Mononuclear cell (primary cell): ENCODE measurements around the gene C16orf54. TPM values are rescaled to one million over a fixed set of nuclear protein-coding genes. Genes with fewer than 3 reads are reported as not detected.
"Not testable (repeated sequence)": the region's sequence is repeated elsewhere in the genome, so short reads cannot be mapped to it uniquely, and the experiment has no call there.

ENCODE experiments used
- H3K27me3 ChIP-seq: 2 replicates; pipeline ENCODE4 v1.6.0; 2011; ENCODE audit warnings: low read length, control low read depth; ENCODE audit not compliant: insufficient read depth
- H3K4me1 ChIP-seq: 2 replicates; pipeline ENCODE4 v1.5.1; 2011; ENCODE audit warnings: mild to moderate bottlenecking, low read length, control low read depth; ENCODE audit not compliant: insufficient read depth
- H3K4me3 ChIP-seq: 2 replicates; pipeline ENCODE4 v1.5.1; 2011; ENCODE audit warnings: mild to moderate bottlenecking, low read length, moderate library complexity
- H3K9me3 ChIP-seq: 2 replicates; pipeline ENCODE4 v1.5.1; 2011; ENCODE audit warnings: low read depth, mild to moderate bottlenecking, control low read depth, low read length
- total RNA-seq: library from RNA; depleted of rRNA; stranded (reverse); fragments of >200 nt; gene quantifications from one replicate; pipeline ENCODE4 v1.2.3, GENCODE V29; 2012

The C16orf54 gene
- total RNA-seq, 1 donor = 87.9 TPM

DNA sequence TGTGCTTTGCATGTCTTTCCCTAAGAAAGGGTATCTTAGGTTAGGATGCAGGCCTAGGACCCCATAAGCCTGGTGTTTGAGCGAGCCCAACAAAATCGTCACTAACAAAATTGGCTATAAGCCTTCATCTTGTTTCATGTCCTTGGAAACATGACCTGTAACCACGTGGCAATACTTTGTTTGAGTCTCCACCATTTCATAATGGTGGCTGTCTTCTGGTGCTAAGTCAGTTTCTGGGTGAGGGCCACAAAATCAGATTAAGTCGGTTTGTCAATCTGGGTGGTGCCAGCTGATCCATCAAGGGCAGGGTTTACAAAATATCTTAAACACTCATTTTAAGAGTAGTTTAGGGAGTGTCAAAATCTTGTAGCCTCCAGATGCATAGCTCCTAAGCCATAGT is 33.0 kb downstream of the C16orf54 start:
- Histone ChIP-seq H3K9me3 (no peaks in the 10 kb centered on the region), H3K4me3 (no peak overlapping the region), H3K27me3 (no peaks in the 10 kb centered on the region), H3K4me1 (peaks cover 29% of the 10 kb centered on the region)

DNA sequence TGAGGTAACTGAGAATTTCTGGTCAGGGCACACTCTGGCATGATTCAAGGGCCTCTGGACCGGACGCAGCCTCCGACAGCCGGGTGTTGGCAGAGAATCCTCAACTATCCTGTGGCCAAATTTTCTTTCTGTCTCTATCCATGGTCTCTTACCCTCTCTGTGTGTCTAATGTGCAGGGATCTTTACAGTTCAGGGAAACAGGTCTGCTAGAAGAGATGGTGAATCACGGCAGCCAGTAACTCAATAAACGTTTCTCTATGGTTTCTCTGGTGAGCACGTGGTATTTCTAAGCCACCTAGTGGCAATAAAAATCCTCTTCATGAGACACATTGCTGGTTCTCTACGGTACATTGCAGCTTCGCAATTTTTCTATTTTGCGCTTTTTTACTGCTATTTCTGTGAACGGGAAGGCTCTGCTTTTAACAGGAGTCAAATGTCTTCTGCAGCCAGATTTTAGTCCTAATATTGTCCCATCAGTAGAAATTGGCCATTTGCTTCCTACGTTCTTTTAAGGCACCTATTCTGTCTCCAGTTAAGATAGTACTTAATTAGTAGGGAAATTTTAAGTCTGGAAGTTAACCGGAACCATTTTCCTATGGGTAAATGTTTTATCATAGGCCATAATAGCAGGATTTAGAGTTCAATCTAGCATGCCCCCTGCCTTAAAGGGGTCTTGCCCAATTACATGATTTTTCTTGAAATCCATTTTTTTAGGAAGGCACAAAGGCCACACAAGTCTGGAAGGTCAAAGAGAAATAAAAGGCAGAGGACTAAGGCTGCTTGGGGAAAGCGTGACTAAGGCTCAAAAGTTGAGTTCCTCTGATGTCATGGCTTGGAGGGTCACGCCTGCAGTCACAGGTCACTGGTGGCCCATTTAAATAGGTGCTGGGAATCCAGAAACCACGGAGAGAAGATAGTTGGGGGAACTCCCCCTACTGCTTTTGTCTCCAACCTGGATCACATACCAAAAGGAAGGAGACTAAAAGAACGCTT is 35.3 kb downstream of the C16orf54 start:
- Histone ChIP-seq H3K4me1 (peaks cover 29% of the 10 kb centered on the region), H3K4me3 (no peak overlapping the region), H3K27me3 (no peaks in the 10 kb centered on the region), H3K9me3 (no peaks in the 10 kb centered on the region)

DNA sequence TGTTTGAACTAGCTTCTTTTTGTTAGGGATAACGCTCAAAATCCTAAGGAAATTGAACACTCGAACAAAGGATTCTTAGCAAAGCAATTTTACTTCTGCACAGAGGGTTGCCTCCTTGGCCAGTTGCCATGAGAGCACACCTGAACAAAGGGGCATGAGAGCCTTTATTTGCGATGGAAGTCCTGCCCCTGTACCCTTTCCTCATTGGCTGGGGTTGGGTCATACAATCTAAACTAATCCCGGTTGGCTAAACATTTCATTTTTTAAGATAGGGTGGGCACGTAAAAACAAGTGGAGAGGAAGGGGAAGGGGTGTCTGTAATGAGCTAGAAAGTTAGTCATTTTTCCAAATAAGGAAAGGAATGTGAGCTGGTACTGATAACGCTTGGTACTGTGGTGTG is 36.1 kb downstream of the C16orf54 start:
- not testable (repeated sequence) for H3K9me3 ChIP-seq, H3K27me3 ChIP-seq, H3K4me3 ChIP-seq
- H3K4me1 ChIP-seq = peaks cover 29% of the 10 kb centered on the region

DNA sequence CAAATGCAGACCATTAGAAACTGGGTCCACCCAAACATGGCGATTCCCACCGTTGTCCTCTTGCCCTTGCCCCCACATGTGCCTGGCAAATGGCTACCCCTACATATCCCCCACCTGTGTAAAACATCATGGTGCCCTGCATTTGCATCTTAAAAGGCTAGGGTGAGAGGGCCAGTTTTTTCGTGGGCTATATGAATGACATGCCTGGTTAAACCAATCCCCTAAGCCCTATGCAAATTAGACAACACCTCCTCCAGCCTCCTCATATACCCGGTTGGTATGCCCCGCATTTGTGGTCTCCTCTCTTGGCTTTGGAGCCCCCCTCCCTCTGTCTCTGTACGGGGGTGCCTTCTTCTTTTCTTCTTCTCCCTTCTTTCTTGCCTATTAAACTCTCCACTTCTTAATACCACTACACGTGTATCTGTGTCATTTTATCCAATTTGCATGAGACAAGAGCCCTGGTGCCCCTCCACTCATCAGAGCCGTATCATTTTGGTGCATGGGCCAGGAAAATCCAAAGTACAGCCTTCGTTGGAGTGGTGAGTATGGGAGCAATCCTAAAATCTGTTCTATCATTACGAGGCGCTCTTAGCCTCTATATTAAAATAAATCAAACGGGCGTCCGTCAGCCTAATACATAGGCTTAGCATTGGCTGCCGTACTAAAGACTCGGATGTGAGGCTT is 36.7 kb downstream of the C16orf54 start:
- Histone ChIP-seq H3K4me3 (no peak overlapping the region), H3K4me1 (peaks cover 29% of the 10 kb centered on the region), H3K27me3 (no peaks in the 10 kb centered on the region), H3K9me3 (no peaks in the 10 kb centered on the region)

DNA sequence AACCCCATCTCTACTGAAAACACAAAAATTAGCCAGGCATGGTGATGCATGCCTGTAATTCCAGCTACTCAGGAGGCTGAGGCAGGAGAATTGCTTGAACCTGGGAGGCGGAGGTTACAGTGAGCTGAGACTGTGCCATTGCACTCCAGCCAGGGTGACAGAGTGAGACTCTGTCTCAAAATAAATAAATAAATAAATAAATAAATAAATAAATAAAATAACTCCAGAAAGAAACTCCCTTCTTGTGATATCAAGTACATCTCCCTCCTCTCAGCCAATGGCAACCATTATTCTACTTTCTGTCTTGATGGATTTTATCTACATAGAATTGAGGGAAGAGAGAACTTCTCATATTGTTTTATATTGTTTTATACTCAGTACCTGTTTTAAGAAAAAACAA is 38.6 kb downstream of the C16orf54 start:
- not testable (repeated sequence) for H3K27me3 ChIP-seq, H3K9me3 ChIP-seq, H3K4me3 ChIP-seq
- H3K4me1 ChIP-seq = peaks cover 37% of the 10 kb centered on the region

DNA sequence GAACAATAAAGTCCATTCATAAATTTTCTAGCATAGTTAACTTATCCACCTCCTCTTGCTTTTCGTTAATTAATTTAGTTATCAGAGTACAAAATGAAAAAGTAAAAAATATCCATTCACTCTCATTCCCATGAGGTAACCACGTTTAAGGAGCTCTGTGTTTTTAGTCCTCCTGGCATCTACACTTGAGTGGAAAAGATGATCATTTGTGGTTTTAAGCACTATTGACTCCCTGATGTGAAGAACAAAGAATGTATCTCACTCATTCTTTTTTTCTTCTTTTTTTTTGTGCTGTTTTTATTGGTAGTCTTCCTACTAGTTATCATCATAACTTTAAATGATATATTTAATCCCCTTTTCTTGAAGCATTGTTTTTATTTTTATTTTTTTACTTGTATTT is 40.8 kb downstream of the C16orf54 start:
- H3K4me3 ChIP-seq = no peak overlapping the region
- no peaks in the 10 kb centered on the region for H3K9me3 ChIP-seq
- H3K27me3 ChIP-seq = no peaks in the 10 kb centered on the region
- peaks cover 33% of the 10 kb centered on the region for H3K4me1 ChIP-seq

DNA sequence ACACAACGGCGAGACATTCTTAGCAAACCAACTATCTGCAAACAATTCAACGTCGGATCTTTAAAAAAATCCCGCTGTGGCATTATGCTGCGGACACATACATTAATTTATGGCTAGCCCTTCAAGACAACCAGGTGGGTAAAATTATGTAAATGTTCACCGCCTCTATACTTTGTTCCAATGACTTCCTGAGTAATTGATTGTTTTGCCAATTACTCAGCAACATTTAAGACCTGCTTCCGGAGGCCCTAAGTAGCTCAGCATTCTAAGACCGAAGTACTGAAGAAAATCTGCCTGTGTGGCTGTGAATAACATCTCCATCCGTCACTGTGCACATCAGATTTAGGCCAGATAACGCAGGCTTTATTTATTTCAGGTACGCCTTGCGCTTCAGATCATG is 43.5 kb downstream of the C16orf54 start:
- no peak overlapping the region for H3K4me3 ChIP-seq
- H3K27me3 ChIP-seq = no peaks in the 10 kb centered on the region
- peaks cover 32% of the 10 kb centered on the region for H3K4me1 ChIP-seq
- no peaks in the 10 kb centered on the region for H3K9me3 ChIP-seq

DNA sequence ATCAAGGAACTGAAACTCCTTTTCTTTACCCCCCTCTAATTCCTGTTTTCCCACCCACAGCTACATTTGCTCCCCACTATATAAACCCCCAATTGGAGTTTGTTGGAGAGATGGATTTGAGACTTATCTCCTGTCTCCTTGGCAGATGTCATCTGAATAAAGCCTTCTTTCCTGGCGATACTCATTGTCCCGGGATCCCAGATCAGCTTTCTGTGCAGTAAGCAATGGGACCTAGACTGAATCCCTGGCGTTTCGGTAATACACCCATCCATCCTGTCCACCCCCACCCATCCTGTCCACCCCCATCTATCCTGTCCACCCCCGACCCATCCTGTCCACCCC is 44.6 kb downstream of the C16orf54 start:
- H3K27me3 ChIP-seq = no peaks in the 10 kb centered on the region
- peaks cover 32% of the 10 kb centered on the region for H3K4me1 ChIP-seq
- H3K9me3 ChIP-seq = no peaks in the 10 kb centered on the region
- no peak overlapping the region for H3K4me3 ChIP-seq

DNA sequence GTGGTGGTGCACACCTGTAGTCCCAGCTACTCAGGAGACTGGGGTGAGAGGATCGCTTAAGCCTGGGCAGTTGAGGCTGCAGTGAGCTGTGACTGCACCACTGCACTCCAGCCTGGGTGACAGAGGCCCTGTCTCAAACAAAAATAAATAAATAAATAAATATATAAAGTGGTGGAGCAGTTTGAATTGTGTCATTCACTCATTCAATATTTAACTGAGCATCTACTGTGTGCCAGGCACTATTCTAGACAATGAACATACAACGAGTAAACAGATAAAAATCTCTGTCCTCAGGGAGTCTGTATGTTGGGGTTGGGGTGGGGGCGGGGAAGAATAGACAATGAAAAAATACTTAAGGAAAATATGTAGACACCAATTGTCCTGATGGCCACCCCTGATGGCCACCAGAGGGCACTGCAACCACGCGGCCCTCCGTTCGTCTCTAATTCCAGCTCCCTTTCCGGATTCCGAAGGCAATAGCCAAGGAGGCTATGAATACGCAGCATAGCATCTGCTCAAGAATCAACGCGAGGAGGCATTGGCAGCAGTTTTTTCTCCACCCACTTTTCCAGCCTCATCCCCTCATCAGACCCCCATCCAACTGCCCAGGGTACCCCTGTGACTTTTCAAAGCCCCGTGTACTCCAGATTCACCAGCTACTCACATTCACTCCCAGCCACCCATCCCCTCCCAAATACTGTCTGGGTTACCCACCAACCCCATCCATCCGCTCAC is 45.4 kb downstream of the C16orf54 start:
- Histone ChIP-seq H3K4me1 (peaks cover 32% of the 10 kb centered on the region), H3K9me3 (no peaks in the 10 kb centered on the region), H3K27me3 (no peaks in the 10 kb centered on the region), H3K4me3 (no peak overlapping the region)

DNA sequence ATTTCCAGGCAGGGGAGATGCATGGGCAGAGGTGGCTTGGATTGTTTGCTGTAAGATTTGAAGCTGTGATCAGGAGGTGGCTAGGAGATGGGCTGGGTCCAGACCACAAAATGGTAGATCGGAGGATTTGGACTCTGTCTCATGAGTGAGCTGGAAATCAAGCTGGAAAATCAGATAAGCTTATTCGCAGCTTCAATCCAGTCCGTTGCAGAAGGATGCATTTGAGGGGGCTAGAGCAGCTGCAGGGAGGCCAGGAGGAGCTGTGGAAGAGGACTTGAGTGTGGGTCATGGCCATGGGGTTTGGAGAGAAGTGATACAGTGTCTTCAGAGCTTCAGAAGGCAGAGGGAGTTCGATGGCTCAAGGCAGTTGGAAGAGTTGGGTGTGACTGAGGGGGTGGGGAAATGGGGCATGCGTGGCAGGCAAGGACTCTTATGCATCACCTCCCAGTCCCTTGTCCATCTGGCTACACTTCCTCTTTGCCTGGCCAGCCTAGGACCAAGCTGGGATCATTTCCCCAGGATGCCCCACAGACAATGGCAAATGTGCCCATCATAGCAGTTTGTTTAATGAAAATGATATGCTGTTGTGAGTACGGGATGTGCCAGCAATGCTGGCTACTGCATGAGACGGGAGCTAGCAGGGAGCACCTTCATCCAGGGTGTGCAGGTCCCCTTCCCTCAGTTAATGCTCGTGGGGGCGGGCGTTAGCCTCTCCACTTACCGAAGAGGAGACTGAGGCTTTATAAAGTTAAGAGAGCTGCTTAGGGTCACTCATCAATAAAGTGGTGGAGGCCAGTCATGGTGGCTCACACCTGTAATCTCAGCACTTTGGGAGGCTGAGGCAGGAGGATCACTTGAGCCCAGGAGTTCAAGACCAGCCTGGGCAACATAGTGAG is 46.2 kb downstream of the C16orf54 start:
- Histone ChIP-seq H3K4me1 (peaks cover 32% of the 10 kb centered on the region), H3K27me3 (no peaks in the 10 kb centered on the region), H3K4me3 (no peak overlapping the region), H3K9me3 (no peaks in the 10 kb centered on the region)

DNA sequence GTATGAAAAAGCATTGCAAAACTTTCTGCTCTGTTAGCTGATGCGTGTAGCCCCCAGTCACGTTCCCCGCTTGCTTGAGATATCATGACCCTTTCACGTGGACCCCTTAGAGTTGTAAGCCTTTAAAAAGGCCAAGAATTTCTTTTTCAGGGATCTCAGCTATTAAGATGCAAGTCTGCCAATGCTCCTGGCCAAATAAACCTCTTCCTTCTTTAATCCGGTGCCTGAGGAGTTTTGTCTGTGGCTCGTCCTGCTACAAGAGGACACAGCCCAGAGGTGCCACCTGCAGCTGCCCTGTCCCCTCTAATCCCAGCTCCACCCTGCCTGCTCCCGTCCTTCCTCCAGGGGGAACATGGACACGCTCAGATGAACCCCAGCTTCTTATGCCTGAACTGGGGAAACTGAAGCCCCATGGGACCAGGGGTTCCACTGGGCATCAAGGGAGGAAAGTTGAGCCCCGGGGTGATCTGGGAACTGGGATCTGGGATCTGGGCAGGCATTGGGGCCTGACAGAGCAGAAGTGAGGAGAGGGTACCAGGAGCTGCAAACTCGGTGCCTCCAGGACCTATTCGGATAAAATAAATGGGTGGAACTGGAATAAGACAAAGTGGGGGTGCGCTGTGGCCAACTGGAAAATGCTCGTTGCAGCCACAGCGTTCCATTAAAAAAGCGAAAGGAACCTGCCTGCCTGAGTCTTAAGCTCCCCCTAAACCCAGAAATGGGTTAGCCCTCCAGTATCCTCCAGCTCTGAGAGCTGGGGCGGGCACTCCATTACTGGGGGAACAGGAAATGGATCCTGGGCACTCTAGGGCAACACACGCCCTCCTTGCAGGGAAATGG is 47.1 kb downstream of the C16orf54 start:
- H3K9me3 ChIP-seq = no peaks in the 10 kb centered on the region
- H3K4me3 ChIP-seq = no peak overlapping the region
- peaks cover 32% of the 10 kb centered on the region for H3K4me1 ChIP-seq
- no peaks in the 10 kb centered on the region for H3K27me3 ChIP-seq

DNA sequence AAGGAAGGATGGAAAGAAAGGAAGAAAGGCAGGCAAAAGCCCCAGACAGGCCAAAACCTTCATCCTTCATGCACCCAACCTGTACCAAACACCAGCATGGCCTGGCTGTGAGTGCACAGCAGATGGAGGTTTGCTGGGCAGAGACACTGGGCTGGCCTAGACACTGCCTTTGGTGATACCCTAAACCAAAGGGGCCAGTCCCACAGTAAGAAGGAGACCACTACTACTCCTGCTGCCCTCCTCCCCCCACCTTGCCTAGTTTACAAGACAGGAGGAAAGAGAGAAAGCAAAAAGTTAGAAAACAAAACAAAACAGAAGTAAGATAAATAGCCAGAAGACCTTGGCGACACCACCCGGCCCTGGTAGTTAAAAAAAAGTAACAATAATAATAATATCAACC is 47.7 kb downstream of the C16orf54 start:
- H3K9me3 ChIP-seq = no peaks in the 10 kb centered on the region
- peaks cover 26% of the 10 kb centered on the region for H3K4me1 ChIP-seq
- H3K27me3 ChIP-seq = no peaks in the 10 kb centered on the region
- no peak overlapping the region for H3K4me3 ChIP-seq

DNA sequence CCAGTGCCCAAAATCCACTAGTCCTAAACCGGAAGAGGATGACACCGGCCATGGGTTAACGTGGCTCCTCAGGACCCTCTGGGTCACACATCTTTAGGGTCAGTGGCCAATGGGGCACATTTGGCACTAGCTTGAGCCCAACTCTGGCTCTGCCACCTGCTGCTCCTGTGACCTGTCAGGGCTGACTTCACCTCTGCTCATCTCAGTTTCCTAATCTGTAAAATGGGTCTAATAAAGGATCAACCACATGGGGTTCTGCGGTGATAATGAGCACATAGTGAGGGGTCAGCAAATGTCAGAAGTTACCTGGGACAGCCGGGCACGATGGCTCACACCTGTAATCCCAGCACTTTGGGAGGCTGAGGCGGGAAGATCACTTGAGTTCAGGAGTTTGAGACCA is 48.4 kb downstream of the C16orf54 start:
- Histone ChIP-seq H3K4me3 (no peak overlapping the region), H3K9me3 (no peaks in the 10 kb centered on the region), H3K27me3 (no peaks in the 10 kb centered on the region), H3K4me1 (peaks cover 20% of the 10 kb centered on the region)

DNA sequence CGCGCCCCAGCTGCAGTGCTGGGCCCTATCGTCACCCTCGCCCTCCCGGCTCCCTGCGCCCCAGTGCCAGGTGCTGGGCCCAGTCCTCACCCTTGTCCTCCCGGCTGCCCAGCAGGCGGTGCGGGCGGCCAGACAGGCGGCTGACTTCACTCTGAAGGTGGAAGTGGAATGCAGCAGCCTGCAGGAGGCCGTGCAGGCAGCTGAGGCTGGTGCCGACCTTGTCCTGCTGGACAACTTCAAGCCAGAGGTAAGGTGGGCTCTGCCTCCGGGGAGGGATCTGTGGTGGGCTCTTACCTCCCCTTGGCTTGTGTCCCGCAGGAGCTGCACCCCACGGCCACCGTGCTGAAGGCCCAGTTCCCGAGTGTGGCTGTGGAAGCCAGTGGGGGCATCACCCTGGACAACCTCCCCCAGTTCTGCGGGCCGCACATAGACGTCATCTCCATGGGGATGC is 48.9 kb downstream of the C16orf54 start:
- Histone ChIP-seq H3K4me1 (peaks cover 16% of the 10 kb centered on the region), H3K9me3 (no peaks in the 10 kb centered on the region), H3K4me3 (no peak overlapping the region), H3K27me3 (no peaks in the 10 kb centered on the region)
